ENCODE measurements around the gene NPPC.
"Not testable (repeated sequence)": the region's sequence is repeated elsewhere in the genome, so short reads cannot be mapped to it uniquely, and the experiment has no call there.

Gene NPPC

DNA sequence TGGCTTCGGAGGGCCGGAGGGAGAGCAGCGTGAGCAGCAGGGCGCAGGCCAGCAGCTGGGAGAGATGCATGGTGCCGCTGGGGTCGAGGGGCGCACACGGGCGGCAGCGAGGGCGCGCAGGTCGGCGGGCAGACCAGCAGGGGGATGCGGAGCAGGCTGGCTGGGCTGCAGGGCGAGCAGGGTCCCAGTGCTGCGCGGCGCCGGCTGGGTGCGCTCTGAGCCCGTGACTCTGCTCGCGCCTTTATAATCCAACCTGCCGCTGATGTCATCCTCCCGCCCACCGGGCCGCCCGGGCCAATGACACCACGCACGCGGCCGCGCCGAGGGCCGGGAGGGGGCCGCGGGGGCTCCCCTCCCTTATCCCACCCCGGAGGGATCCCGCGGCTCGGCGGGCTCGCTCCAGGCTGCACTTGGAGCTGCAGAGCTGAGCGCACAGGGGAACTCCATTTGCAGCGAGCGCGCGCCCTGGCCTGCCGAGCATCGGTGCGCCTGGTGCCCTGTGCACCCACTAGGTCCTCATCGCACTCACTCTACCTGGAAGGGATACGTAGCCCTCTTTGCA is at the start of gene NPPC:
Gene NPPC (minus strand): TSS at position 217 of the 562 bp plus-strand sequence. CDS start 147 bp downstream, at position 70.
- no peak for DNase-seq (ENCODE audit: low spot score)

DNA sequence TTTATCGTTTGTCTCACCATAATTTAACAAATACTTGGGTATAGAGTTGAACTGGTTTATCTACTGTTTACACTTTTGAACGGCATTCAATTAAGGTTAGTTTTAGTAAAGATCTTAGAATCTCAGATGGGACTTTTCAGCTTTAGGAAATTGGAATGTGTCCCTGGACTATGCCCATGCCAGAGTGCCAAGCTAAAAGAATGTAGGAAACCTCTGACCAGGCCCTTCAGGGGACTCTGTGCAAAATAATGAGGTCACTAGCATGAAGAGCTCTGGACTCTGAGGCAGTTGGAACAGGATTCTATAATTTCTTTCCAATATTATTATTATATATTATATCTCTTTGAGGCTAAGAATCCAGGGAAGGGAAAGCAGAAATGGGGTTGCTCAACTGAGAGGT is 48.8 kb upstream of the NPPC start:
- no peak for DNase-seq (ENCODE audit: low spot score)

- no peak for DNase-seq (ENCODE audit: low spot score)
These were observed 44.3 kb upstream of the NPPC start for GRCh38 chr2:231970461-231970860.

DNA sequence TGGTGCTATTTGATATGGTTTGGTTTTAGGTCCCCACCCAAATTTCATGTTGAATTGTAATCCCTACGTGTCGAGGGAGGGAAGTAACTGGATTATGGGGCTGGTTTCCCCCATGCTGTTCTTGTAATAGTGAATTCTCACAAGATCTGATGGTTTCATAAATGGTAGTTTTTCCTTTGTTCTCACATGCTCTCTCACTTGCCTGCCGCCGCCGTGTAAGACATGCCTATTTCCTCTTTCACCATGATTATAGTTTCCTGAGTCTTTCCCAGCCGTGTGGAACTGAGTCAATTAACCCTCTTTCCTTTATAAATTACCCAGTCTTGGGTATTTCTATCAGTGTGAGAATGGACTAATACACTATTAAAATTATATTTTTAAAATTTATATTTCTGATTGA is 42.6 kb upstream of the NPPC start:
- no peak for DNase-seq (ENCODE audit: low spot score)

- DNase-seq (ENCODE audit: low spot score), result no peak
These were observed 40.7 kb upstream of the NPPC start for GRCh38 chr2:231966886-231967285.

GRCh38 chr2:231965102-231965501 is 38.9 kb upstream of the NPPC start:
- no peak for DNase-seq (ENCODE audit: low spot score)

DNA sequence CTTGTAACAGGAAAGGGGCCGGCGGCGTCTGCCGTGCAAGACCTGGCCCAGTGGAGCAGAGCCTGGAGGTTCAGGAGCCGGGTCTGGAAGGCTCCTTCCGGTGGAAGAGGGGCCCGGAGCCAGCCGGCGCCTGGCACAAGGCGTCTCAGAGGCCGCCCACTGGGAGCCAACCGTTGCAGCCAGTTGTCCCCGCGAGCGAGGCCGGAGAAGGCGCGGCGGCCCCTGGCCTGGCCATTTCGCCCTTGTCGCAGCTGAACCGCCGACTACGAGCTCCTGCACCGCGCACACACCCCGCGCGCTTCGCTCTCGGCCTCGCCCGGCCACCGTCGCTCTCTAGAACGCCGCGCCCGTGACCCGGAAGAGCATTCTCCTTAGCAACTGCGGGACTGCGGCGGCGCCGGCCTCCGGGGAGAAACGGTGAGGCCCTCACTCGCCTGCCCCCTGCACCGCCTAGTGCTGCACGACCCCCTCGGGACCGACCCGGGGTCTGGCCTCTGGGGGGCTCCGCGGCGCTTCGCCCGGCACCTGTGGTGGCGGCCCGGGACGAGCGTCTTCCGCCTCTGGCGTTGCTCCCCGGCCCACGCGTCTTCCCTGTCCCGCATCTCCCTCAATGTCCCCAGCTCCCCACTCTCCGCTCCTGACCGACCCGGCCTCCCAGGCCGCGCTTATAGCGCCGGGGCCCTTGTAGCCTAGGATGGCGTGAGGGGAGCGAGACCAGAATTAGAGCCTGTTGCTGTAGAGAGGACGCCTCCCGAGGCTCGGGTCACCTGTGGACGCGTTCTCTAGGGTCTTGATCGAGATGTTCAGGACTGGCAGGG is 35.4 kb upstream of the NPPC start, which contains the start of gene DIS3L2:
Gene DIS3L2 (plus strand): TSS at position 365 of the 818 bp plus-strand sequence. CDS start 53,215 bp downstream, outside the sequence.
- DNase-seq (ENCODE audit: low spot score), result peak; percentile 86

DNA sequence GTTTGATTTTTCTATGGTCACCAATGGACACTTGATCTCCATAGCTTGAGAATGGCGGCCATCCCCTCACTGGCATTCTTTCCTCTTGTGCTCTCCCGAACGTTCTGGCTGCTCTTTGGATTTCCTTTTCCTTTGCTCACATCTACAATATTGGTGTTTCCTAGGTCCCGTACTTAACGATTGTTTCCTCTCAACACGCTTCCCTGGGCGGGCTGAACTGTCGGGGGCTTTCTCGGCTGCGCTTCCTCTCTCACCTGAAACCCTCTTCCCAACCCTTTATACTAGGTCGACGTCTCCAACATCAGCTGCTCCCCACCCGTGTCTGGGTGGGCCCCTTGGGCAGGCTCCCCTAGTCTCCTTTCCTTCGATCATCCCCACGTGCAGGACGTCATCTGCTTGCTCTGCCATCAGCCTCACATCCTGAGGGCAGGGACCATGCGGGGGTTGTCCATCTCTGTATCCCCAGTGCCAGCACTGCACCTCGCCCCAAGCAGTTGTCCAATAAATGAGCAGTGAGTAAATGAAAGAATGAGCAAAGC is 34.7 kb upstream of the NPPC start:
- no peak for DNase-seq (ENCODE audit: low spot score)

GRCh38 chr2:231957913-231958763 is 31.9 kb upstream of the NPPC start:
- DNase-seq (ENCODE audit: low spot score), result no peak

- DNase-seq (ENCODE audit: low spot score), result no peak
These were observed 29.7 kb upstream of the NPPC start for GRCh38 chr2:231955758-231956472.

- no peak for DNase-seq (ENCODE audit: low spot score)
These were observed 25.3 kb upstream of the NPPC start for GRCh38 chr2:231951452-231952035.

DNA sequence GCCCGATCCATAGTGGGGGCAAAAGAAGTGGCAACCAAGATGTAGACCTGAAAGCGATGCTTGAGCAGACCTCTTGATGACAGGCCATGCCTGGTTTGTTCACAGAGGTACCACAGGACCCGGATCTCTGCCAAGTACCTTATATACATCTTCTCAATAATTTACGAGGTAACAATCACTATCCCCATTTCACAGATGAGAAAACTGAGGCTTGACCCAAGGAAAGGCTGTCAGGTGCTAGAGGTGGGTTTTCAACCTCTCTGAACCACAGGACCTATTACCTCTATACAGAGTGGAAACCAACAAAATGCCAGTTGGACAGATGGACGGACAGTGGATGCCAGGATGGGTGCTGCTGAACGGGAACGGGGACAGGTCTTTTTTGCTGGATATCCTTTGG is 21.5 kb upstream of the NPPC start:
- DNase-seq (ENCODE audit: low spot score), result no peak

DNA sequence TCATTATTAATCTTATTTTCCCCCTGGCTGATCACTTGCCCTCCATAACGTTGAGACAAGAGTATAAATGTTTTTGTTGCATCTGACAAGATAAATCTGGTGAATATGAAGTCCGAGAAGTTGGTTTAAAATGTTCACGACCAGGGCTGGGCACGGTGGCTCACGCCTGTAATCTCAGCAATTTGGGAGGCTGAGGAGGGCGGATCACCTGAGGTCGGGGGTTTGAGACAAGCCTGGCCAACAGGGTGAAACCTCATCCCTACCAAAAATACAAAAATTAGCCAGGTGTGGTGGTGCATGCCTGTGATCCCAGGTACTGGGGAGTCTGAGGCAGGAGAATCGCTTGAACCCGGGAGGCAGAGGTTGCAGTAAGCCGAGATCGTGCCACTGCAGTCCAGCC is 20.9 kb upstream of the NPPC start:
- DNase-seq (ENCODE audit: low spot score), result not testable (repeated sequence)

GRCh38 chr2:231946241-231946814 is 20.1 kb upstream of the NPPC start:
- DNase-seq (ENCODE audit: low spot score), result no peak

- DNase-seq (ENCODE audit: low spot score), result no peak
These were observed 16.0 kb upstream of the NPPC start for GRCh38 chr2:231942180-231942579.

DNA sequence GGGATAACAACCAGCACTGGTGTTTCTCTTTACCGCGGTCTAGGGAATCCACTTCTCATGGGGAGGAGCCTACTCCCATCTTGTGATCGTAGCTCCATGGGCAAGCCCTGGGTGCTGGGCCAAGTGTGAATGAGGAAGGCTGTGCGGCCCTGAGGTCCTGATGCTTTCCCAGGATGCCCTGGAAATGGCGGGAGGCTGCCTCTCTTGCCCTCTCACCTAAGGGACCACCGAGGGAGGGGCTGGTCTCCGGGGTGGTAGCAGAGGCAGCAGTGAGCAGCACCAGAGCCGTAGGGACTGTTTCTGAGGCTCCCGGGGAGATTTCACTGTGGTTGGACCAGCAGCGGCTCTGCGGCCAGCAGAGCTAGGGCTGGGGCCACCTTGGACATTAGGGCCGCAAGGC is 15.5 kb upstream of the NPPC start:
- DNase-seq (ENCODE audit: low spot score), result no peak

DNA sequence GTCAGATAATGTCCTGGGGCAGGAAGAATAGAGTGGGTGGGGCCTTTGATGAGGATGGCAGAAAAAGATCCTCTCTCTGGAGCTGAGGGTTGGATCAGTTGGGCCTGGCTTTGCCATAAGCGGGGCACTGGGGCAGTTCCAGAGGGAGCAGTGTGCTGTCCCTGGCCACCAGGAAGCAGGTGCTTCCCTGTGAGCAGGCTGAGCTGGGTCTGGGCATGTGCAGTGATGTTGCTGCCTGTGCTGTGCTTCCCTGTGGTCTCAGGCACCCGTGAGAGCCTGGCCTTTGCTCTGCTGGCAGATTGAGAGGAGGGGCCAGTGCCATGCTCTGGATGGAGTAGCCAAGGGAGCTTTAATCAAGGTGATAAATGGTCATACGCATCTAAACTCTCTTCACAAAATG is 14.6 kb upstream of the NPPC start:
- DNase-seq (ENCODE audit: low spot score), result no peak

GRCh38 chr2:231939022-231939421 is 12.8 kb upstream of the NPPC start:
- no peak for DNase-seq (ENCODE audit: low spot score)

DNA sequence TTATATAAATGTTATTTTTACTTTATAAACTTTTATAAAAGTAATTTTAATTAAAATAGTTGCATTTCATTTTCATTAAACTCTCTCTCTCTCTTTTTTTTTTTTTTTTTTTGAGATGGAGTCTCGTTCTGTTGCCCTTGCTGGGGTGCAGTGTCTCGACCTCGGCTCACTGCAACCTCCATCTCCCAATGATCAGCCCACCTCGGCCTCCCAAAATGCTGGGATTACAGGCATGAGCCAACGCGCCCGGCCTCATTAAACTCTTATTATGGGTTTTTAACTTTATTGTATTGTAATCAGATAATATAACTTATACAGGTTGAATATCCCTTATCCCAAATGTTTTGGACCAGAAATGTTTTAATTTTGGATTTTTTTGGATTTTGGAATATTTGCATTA is 10.9 kb upstream of the NPPC start:
- no peak for DNase-seq (ENCODE audit: low spot score)

DNA sequence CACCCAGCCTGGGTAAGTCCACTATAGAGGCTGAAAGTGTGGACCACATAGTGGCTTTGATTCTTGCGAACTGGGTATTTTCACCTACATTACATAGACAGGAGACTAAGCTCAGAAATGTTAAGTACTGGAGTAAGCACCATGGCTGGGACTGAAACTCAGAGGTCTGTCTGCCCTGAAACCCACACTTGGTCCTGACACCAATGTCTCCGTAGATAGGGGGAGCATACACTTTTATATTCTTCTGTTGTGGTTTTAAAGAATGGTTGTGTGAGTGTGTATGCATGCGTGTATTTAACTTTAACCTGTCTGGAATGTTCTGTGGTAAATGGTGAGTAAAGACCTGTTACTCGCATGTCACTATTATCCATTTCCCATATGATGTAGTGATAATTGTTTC is 10.3 kb upstream of the NPPC start:
- no peak for DNase-seq (ENCODE audit: low spot score)

- DNase-seq (ENCODE audit: low spot score), result no peak
These were observed 9.6 kb upstream of the NPPC start for GRCh38 chr2:231935815-231936214.

Measured in hepatic stellate cell (primary cell).